ENCODE measurements around the gene PSMA5.
"Not testable (repeated sequence)": the region's sequence is repeated elsewhere in the genome, so short reads cannot be mapped to it uniquely, and the experiment has no call there.

The PSMA5 gene

GRCh38 chr1:109426281-109427170 lies at the start of gene PSMA5:
PSMA5 (minus strand) TSS chr1:109426448; CDS start chr1:109426330, 118 bp downstream.
- peak; percentile 89 to 95 for DNase-seq (ENCODE audit: low read depth in 2 of 2)

- no peak for DNase-seq (ENCODE audit: low read depth in 2 of 2)
These were observed 49.0 kb upstream of the PSMA5 start for GRCh38 chr1:109475261-109475660.

- DNase-seq (ENCODE audit: low read depth in 2 of 2): no peak
These were observed 48.4 kb upstream of the PSMA5 start for GRCh38 chr1:109474697-109475096.

- DNase-seq (ENCODE audit: low read depth in 2 of 2): not testable (repeated sequence)
These were observed 47.2 kb upstream of the PSMA5 start for GRCh38 chr1:109473284-109474057.

GRCh38 chr1:109472779-109473178 lies 46.5 kb upstream of the PSMA5 start:
- no peak for DNase-seq (ENCODE audit: low read depth in 2 of 2)

- no peak for DNase-seq (ENCODE audit: low read depth in 2 of 2)
These were observed 44.0 kb upstream of the PSMA5 start for GRCh38 chr1:109470245-109470644.

- DNase-seq (ENCODE audit: low read depth in 2 of 2): no peak
These were observed 42.7 kb upstream of the PSMA5 start for GRCh38 chr1:109468903-109469302.

- DNase-seq (ENCODE audit: low read depth in 2 of 2): no peak
These were observed 41.8 kb upstream of the PSMA5 start for GRCh38 chr1:109468061-109468460.

- DNase-seq (ENCODE audit: low read depth in 2 of 2): no peak
These were observed 41.1 kb upstream of the PSMA5 start for GRCh38 chr1:109467301-109467777.

GRCh38 chr1:109466452-109467300 lies 40.4 kb upstream of the PSMA5 start, which contains the start of gene SYPL2:
SYPL2 (plus strand) TSS chr1:109466546; CDS start chr1:109466844, 298 bp downstream.
- no peak for DNase-seq (ENCODE audit: low read depth in 2 of 2)

- no peak for DNase-seq (ENCODE audit: low read depth in 2 of 2)
These were observed 39.8 kb upstream of the PSMA5 start for GRCh38 chr1:109466125-109466451.

GRCh38 chr1:109457819-109458218 lies 31.6 kb upstream of the PSMA5 start:
- no peak for DNase-seq (ENCODE audit: low read depth in 2 of 2)

- no peak for DNase-seq (ENCODE audit: low read depth in 2 of 2)
These were observed 28.4 kb upstream of the PSMA5 start for GRCh38 chr1:109454497-109455133.

GRCh38 chr1:109447524-109447923 lies 21.3 kb upstream of the PSMA5 start:
- DNase-seq (ENCODE audit: low read depth in 2 of 2): no peak

- DNase-seq (ENCODE audit: low read depth in 2 of 2): not testable (repeated sequence)
These were observed 19.9 kb upstream of the PSMA5 start for GRCh38 chr1:109445949-109446695.

GRCh38 chr1:109444346-109444745 lies 18.1 kb upstream of the PSMA5 start:
- DNase-seq (ENCODE audit: low read depth in 2 of 2): no peak

- DNase-seq (ENCODE audit: low read depth in 2 of 2): no peak
These were observed 17.2 kb upstream of the PSMA5 start for GRCh38 chr1:109443476-109443875.

GRCh38 chr1:109441069-109441468 lies 14.8 kb upstream of the PSMA5 start:
- no peak for DNase-seq (ENCODE audit: low read depth in 2 of 2)

- DNase-seq (ENCODE audit: low read depth in 2 of 2): no peak
These were observed 12.6 kb upstream of the PSMA5 start for GRCh38 chr1:109438798-109439297.

- no peak for DNase-seq (ENCODE audit: low read depth in 2 of 2)
These were observed 8.2 kb upstream of the PSMA5 start for GRCh38 chr1:109434484-109434883.
